Measurements from ENCODE around the gene GGCX.

GGCX gene

GRCh38 chr2:85598594-85599340 lies 37.5 kb upstream of the GGCX start:
- H3K4me3 ChIP-seq (ENCODE audit: low read depth, low read length): no peak overlapping the region
- TF ChIP-seq, protein P1, sequence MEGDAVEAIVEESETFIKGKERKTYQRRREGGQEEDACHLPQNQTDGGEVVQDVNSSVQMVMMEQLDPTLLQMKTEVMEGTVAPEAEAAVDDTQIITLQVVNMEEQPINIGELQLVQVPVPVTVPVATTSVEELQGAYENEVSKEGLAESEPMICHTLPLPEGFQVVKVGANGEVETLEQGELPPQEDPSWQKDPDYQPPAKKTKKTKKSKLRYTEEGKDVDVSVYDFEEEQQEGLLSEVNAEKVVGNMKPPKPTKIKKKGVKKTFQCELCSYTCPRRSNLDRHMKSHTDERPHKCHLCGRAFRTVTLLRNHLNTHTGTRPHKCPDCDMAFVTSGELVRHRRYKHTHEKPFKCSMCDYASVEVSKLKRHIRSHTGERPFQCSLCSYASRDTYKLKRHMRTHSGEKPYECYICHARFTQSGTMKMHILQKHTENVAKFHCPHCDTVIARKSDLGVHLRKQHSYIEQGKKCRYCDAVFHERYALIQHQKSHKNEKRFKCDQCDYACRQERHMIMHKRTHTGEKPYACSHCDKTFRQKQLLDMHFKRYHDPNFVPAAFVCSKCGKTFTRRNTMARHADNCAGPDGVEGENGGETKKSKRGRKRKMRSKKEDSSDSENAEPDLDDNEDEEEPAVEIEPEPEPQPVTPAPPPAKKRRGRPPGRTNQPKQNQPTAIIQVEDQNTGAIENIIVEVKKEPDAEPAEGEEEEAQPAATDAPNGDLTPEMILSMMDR (IDR thresholded peaks at IDR 0.05; ENCODE audit: control insufficient read depth, extremely low read depth, insufficient read depth): no peak
- no peak for DNase-seq (ENCODE audit: low read depth)

GRCh38 chr2:85597241-85597640 lies 35.9 kb upstream of the GGCX start:
- H3K4me3 ChIP-seq (ENCODE audit: low read depth, low read length): no peak overlapping the region
- TF ChIP-seq, protein P1 (IDR thresholded peaks at IDR 0.05; ENCODE audit: control insufficient read depth, extremely low read depth, insufficient read depth): no peak
- DNase-seq (ENCODE audit: low read depth): no peak

DNA sequence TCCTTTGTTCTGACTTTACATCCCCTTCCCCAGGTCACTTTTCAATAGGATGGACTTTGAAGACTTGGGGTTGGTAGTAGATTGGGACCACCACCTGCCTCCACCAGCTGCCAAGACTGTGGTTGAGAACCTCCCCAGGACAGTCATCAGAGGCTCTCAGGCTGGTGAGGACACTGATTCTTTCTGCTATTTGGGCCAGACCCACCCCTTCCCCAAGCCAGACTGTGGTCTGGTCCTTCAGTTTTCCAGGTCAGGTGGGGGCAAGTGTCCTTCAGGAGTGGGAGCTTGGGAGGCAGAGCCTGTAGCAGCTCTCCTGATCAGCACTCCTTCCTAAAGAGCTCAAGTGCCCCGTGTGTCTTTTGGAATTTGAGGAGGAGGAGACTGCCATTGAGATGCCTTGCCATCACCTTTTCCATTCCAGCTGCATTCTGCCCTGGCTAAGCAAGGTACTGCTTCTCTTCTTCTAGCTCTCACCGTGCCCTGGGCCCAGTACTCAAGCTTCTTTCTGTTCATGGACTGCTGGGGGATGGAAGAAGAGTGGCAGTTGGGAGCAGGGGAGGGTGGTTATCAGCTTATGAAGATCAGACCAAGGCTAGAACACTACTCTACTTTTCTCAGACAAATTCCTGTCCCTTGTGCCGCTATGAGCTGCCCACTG lies 35.3 kb upstream of the GGCX start:
- TF ChIP-seq, protein P1 (IDR thresholded peaks at IDR 0.05; ENCODE audit: control insufficient read depth, extremely low read depth, insufficient read depth): no peak
- DNase-seq (ENCODE audit: low read depth): no peak
- peak overlapping the region; percentile 58 for H3K4me3 ChIP-seq (ENCODE audit: low read depth, low read length)

GRCh38 chr2:85596026-85596333 lies 34.7 kb upstream of the GGCX start:
- peak overlapping the region; percentile 58 for H3K4me3 ChIP-seq (ENCODE audit: low read depth, low read length)
- DNase-seq (ENCODE audit: low read depth): no peak
- TF ChIP-seq, protein P1 (IDR thresholded peaks at IDR 0.05; ENCODE audit: control insufficient read depth, extremely low read depth, insufficient read depth): no peak

DNA sequence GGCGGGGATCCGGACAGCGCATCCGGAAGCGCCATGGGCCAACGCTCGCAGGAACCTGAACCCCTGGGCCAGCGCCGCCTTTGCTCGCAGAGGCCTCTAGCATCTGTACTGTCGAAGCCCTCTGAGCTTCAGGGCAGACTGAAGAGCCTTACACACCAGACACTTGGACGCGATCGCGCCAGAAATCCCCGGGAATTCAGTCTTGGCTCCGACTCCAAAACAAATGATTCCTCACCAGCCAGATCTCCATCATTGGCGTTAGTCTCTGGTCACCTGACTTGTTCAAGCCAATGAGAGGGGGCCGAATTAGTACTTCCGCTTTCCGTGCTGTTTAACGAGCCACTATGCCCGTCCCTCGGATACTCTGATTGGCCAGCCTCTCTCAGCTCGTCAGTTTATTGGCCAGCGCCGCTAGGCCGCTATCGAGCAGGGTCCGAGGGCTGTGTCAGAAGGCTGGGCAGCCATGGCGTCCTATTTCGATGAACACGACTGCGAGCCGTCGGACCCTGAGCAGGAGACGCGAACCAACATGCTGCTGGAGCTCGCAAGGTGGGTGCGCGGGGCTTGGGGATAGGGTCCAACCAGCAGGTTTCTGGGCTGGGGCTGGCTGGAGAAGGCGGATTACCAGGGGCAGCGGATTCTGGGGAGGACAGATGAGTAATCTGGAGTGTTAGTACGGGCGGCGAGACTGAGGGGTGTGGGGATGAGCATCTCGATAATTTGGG lies 34.2 kb upstream of the GGCX start, which contains the start of gene RNF181:
Gene RNF181, plus strand, starts transcription at position 445 of the 725 bp plus-strand sequence. Its CDS starts 19 bp downstream, at position 464.
- peak within 1 kb of the TSS; percentile 58 for H3K4me3 ChIP-seq (ENCODE audit: low read depth, low read length)
- TF ChIP-seq, protein P1 (IDR thresholded peaks at IDR 0.05; ENCODE audit: control insufficient read depth, extremely low read depth, insufficient read depth): no peak
- DNase-seq (ENCODE audit: low read depth): peak; percentile 98

DNA sequence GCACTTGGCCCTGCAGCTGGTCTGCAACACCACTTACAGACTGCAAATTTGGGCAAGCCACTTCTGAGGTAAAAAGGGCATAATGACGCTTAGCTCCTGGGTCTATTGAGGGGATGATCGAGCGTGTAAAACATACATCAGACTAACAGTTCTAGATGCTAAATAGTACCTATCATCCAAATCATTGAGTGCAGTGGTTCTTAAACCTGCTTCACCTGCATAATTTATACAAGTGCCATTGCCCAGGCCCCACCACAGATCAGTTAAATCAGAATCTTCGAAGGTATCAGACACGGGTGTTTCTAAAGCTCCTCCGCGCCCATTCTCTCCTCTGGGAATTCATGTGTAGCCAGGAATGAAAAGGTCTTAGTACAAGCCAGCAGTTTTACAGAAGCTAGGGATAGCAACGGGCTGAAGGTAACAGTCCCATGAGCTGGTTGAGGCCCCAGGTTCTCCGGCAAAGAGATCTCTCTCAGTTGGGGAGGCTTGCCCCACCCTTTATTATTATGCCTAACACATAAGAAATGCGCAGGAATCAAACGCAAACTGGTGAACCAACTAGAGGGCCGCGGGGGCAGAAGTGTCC lies 33.5 kb upstream of the GGCX start:
- TF ChIP-seq, protein P1 (IDR thresholded peaks at IDR 0.05; ENCODE audit: control insufficient read depth, extremely low read depth, insufficient read depth): no peak
- peak overlapping the region; percentile 58 for H3K4me3 ChIP-seq (ENCODE audit: low read depth, low read length)
- DNase-seq (ENCODE audit: low read depth): no peak

Measured in LNCaP clone FGC (cell line).